ENCODE results near the gene PSENEN.

PSENEN gene

DNA sequence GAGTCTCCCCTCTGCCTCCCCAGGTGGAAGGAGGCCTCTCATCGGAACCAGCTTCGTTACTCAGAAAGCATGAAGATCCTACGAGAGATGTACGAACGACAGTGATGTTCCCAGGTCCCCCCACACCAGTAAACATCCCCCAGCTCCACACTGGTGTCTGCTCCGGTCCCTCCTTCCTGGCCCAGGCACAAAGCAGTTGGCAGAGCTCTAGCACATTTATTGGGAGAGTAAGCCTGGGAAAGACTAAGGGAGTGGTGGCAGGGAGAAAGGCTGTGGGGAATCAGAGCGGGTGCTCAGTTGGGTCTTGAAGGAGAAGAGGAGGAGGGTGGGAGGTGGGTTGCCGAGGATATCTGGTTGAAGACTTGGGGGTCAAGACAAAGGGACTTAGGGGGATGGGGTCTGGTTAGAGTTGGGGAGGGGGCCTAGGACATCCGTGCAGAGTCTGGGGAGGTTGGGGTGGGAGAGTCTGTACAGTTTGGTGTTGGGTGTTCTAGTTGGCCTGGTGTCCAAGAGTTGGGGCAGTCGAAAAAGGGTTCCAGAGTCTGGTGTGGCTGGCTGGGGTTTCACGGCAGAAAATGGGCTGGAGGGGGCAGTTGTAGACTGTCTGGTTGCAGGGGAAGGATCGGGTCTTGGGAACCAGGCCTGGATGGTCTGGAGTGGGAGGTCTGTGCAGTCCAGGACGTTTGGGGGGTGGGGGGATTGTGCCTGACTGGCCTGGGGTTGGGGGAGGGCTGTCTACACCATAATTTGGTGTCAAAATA, 9.1 kb downstream of the PSENEN start:
- DNase-seq (ENCODE audit: extremely low read depth, low read depth): no peak
- TF ChIP-seq CTCF (IDR thresholded peaks at IDR 0.05; ENCODE audit: low read depth, low read length): no peak

DNA sequence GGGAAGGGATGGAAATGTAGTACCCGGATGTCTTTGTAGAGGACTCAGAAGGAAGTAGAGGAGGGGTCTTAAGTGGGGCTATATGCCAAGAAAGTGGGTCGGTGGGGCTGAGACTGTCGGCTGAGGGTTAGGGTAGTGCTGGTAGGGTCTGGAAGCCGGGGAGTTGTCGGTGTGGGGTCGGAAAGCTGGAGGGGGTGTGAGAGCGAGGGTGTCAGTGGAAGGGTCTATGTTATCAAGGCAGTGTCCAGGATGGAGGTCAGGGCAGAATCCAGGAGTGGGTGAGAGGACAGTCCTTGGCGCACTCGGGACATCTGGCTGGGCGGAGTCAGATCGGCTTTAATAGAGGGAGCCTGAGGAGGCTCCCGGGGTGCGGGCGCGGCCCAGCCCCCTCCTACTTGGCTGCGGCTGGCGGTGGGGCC, 9.7 kb downstream of the PSENEN start:
- no peak for TF ChIP-seq CTCF (IDR thresholded peaks at IDR 0.05; ENCODE audit: low read depth, low read length)

DNA sequence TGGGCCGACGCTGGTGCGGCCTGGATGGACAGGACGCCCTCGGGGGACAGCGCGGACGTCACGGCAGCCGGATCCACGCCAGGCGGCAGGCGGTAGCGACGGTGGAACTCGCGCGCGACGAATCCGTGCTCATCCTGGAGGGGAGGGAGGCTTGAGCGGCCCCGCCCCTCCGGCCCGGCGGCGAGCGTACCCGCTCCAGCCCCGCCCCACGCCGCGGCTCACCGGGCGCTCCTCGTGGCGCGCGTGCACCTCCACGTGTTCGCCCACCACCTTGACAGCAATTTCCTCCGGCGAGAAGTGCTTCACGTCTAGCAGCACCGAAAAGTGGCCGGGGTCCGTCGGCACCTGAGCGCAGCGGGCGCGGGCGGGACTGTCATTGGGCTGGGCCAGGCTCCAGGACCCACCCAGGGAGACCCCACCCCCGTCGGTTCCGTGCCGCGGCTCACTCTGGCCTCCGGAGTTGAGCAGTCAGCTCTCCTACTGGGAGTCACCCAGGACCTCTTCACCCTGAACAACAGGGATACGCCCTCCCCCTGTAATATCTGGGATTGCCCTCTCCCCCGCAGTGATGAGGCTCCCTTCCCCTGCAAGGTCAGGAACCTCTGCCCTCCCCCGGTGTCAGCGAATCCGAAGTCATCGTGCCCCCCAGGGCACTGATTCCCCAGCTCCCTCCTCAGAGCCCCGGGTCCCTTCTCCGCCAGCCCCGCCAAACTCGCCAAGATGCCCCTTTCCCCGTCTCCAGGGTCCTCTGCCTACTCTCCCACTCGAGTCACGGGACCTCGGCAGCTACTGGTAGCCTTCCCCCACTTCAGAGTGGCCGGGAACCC, 10.3 kb downstream of the PSENEN start:
- DNase-seq (ENCODE audit: extremely low read depth, low read depth): peak; percentile 27
- TF ChIP-seq CTCF (IDR thresholded peaks at IDR 0.05; ENCODE audit: low read depth, low read length): no peak

More for the DNA sequence above, 9.7 kb downstream of the PSENEN start:
- DNase-seq (ENCODE audit: extremely low read depth, low read depth): no peak

DNA sequence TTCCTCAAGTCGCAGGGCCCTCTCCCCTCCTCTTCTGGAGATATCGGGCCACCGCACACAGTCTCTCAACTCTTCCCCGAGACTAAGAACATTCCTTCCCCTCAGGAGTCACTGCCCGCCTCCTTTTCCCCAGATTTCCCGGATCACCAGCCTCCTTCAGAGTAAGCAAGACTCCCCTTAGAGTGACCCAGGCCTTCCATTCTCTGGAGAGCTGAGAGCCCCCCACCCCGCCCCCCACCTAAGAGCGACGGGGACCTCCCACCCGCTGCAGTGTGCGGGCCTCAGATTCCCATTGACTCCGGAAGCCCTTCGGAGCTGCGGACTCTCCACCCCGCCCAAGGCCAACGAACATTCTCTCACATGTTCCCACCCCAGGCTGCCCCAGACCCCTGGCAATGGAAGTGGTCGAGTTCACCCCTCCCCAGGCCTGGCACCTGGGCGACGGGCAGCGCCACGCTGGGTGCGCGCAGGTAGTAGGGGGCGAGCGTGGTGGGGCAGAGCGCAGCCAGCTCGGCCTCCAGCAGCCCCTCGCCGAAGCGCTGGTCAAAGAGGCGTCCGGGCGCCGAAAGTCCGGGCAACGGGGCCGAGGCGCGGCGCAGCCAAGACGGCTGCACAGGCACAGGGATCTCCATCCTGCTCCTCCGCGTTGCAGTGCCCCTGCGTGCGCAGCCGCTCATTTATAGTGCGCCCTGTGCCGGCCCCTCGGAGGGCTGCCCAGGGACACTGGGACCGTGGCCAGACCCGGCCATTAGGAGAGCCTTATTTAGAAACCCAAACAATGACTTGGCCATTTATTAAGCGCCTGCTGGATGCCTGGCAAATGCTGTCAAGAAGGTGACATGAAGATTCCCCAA, 11.2 kb downstream of the PSENEN start, which contains the start of gene HSPB6:
Gene HSPB6, minus strand, starts transcription at position 653 of the 854 bp plus-strand sequence. Its CDS starts 21 bp downstream, at position 632.
- no peak for TF ChIP-seq CTCF (IDR thresholded peaks at IDR 0.05; ENCODE audit: low read depth, low read length)
- no peak for DNase-seq (ENCODE audit: extremely low read depth, low read depth)

DNA sequence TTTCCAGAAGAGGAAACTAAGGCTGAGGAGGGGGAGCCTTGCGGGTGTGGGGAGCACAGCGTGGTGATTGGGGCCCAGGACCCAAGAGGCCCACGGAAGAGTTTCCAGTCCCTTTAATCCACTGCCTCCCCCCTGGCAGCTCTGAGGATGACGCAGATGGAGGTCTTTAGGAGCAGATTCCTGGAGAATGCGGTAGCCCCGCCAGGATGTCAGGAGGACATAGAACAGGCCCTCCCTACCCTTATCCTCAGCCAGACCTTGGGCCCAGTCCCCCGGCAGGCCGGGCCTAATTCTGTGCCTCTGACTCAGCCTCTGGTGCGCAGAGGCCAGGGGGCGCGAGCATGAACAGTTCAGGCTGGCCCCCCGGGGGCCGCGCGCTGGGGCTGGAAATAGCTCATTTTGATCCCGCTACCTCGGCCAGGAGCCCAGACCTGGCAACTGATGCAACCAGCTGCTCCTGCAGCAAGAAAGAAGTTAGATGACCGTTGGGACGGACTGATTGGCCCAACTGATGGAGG, 11.8 kb downstream of the PSENEN start:
- DNase-seq (ENCODE audit: extremely low read depth, low read depth): peak; percentile 38
- TF ChIP-seq CTCF (IDR thresholded peaks at IDR 0.05; ENCODE audit: low read depth, low read length): no peak

- DNase-seq (ENCODE audit: extremely low read depth, low read depth): peak; percentile 99
- no peak for TF ChIP-seq CTCF (IDR thresholded peaks at IDR 0.05; ENCODE audit: low read depth, low read length)
Observed at GRCh38 chr19:35757749-35758608, 12.5 kb downstream of the PSENEN start, which contains the start of gene PROSER3. Gene PROSER3, plus strand, starts transcription at chr19:35758176. Its CDS starts 40 bp downstream, at chr19:35758216.
